HEK293 (cell line): ENCODE measurements around the gene ZNF654.

Experiments used
- ZNF23 ChIP-seq: fragments of 450-650 bp; formaldehyde crosslinking; IDR thresholded peaks from 2 replicates; pipeline ENCODE4 v1.5.1; 2016; ENCODE audit warnings: missing biosample characterization, missing genetic modification characterization, borderline replicate concordance
- ZNF707 ChIP-seq: fragments of 450-650 bp; formaldehyde crosslinking; IDR thresholded peaks from 2 replicates; pipeline ENCODE4 v1.5.1; 2016; ENCODE audit warnings: missing biosample characterization, missing genetic modification characterization

- TF ChIP-seq ZNF707 (tag by site-specific recombination) (no peak), ZNF23 (tag by site-specific recombination) (no peak)
Observed at GRCh38 chr3:88189361-88189810, 130.3 kb downstream of the ZNF654 start.
